Measurements from ENCODE around the gene GNAI3. TPM values are rescaled to one million over a fixed set of nuclear protein-coding genes. Genes with fewer than 3 reads are reported as not detected.

The GNAI3 gene
- total RNA-seq, 1 experiment from 2014 or later = 9.9 TPM

GRCh38 chr1:109620401-109620791, 72.0 kb downstream of the GNAI3 start:
- TF ChIP-seq CTCF (conservative IDR thresholded peaks at IDR 0.05) = no peak
- no peak overlapping the region for H2BK12ac ChIP-seq (ENCODE audit: insufficient read length, low read depth, low read length)
- no peak overlapping the region for H3K4ac ChIP-seq (ENCODE audit: low read depth, low read length)
- H2BK120ac ChIP-seq (ENCODE audit: low read depth, low read length, poor library complexity, severe bottlenecking) = no peak overlapping the region
- H2BK5ac ChIP-seq (ENCODE audit: insufficient read length, low read length) = no peak overlapping the region
- H3K27ac ChIP-seq (ENCODE audit: insufficient read length, low read depth, low read length) = no peak overlapping the region
- H3K4me1 ChIP-seq (ENCODE audit: insufficient read depth, low read length) = no peaks in the 10 kb centered on the region; the same call in 1 of the 2 replicates
- Mint-ChIP-seq H3K4me1 (peaks cover 39 to 52% of the 10 kb centered on the region in 2 experiments), H3K36me3 (ENCODE audit: insufficient read depth in 1 of 3, low read depth in 3 of 3) (no peaks in the 10 kb centered on the region; a peak in 1 of 7 replicates), H3K4me3 (peak overlapping the region; percentile 93 to 94), H3K27me3 (ENCODE audit: low read depth) (no peaks in the 10 kb centered on the region; the same call in 1 of the 2 replicates), H3K27ac (peak overlapping the region; percentile 62 to 96 (median 80); a peak in 6 of 7 replicates), H3K9me3 (no peaks in the 10 kb centered on the region)
- peak overlapping the region; percentile 79 for H3K14ac ChIP-seq (ENCODE audit: insufficient read depth, low read length)
- H3K79me2 ChIP-seq (ENCODE audit: insufficient read depth, low read length) = peaks cover 6% of the 10 kb centered on the region; the same call in 1 of the 2 replicates
- no peak overlapping the region for H3K18ac ChIP-seq (ENCODE audit: insufficient read length, low read depth, low read length)
- no CpG with 5 or more reads among the region's 9 CpGs for WGBS (ENCODE audit: extremely low coverage, insufficient read length, low lambda C conversion rate)
- no peak overlapping the region for H2AFZ ChIP-seq (ENCODE audit: low read length)
- peaks cover 2% of the 10 kb centered on the region for H4K20me1 ChIP-seq (ENCODE audit: control insufficient read depth, insufficient read depth, insufficient read length)
- H3K79me1 ChIP-seq (ENCODE audit: insufficient read depth, low read depth, low read length, poor library complexity, severe bottlenecking) = no peaks in the 10 kb centered on the region
- no peaks in the 10 kb centered on the region for H3K9me3 ChIP-seq (ENCODE audit: control insufficient read depth, low read depth, low read length)
- H2BK20ac ChIP-seq (ENCODE audit: low read depth, low read length, poor library complexity, severe bottlenecking) = no peak overlapping the region
- H3T11ph ChIP-seq (ENCODE audit: low read length) = no peak overlapping the region
- H4K8ac ChIP-seq (replicated peaks; ENCODE audit: insufficient read length, low read depth, low read length) = no peak overlapping the region
- H2AK5ac ChIP-seq (ENCODE audit: insufficient read length, low read length) = no peak overlapping the region
- H3K23ac ChIP-seq (ENCODE audit: insufficient read length, low read depth, low read length) = no peak overlapping the region
- H4K5ac ChIP-seq (ENCODE audit: insufficient read length, low read depth, low read length) = no peak overlapping the region
- H3K56ac ChIP-seq (ENCODE audit: insufficient read length, low read depth, low read length) = no peak overlapping the region
- H3K4me2 ChIP-seq (ENCODE audit: insufficient read depth, insufficient read length, low read length) = peak overlapping the region; percentile 97
- peaks cover 12% of the 10 kb centered on the region for H3K23me2 ChIP-seq (ENCODE audit: insufficient read length, low read depth, low read length, poor library complexity, severe bottlenecking)
- DNase-seq = peak; percentile 49
- H4K91ac ChIP-seq (ENCODE audit: insufficient read length, low read depth, low read length) = no peak overlapping the region
- no peak overlapping the region for H2BK15ac ChIP-seq (ENCODE audit: low read depth, low read length)
- peak overlapping the region; percentile 71 for H3K9ac ChIP-seq (ENCODE audit: extremely low read depth, insufficient read length, low read length)
- no peaks in the 10 kb centered on the region for H3K27me3 ChIP-seq (ENCODE audit: insufficient read depth, low read length)

Measured in H9 (cell line).